Prostate gland (tissue), 2 donors: ENCODE data around the gene TNS1. TPM values are rescaled to one million over a fixed set of nuclear protein-coding genes. Genes with fewer than 3 reads are reported as not detected.

Experiments used
- DNase-seq: peaks from one replicate; pipeline ENCODE4 v3.0.0-alpha.2; 2019; ENCODE audit warnings: low spot score
- H3K27ac ChIP-seq, 2 donors: fragments of 200-600 bp; sonication (generic); 2 replicates each; pipeline ENCODE4 v1.5.1; 2017 to 2019
- H3K27me3 ChIP-seq: fragments of 200-600 bp; sonication (generic); replicated peaks from 2 replicates; pipeline ENCODE4 v1.5.1; 2019; ENCODE audit not compliant: insufficient read depth
- H3K36me3 ChIP-seq, 2 donors: fragments of 200-600 bp; sonication (generic); 1 replicate in 1 of 2; 2 replicates in 1 of 2; pipeline versions ENCODE4 v1.5.1 to v1.8.1; 2017 to 2019
- H3K4me1 ChIP-seq: fragments of 200-600 bp; sonication (generic); replicated peaks from 2 replicates; pipeline ENCODE4 v1.5.1; 2019
- H3K4me3 ChIP-seq, 2 donors: fragments of 200-600 bp; sonication (generic); 2 replicates each; pipeline ENCODE4 v1.5.1; 2017 to 2019
- H3K9me3 ChIP-seq: fragments of 200-600 bp; sonication (generic); 2 replicates; pipeline ENCODE4 v1.5.1; 2017
- POLR2A ChIP-seq: fragments of 450-650 bp; IDR thresholded peaks from one replicate; pipeline ENCODE4 v1.6.1; 2016; ENCODE audit warnings: antibody characterized with exemption, mild to moderate bottlenecking
- POLR2AphosphoS5 ChIP-seq: sonication (generic); formaldehyde crosslinking; IDR thresholded peaks from one replicate; pipeline ENCODE4 v1.6.1; 2017; ENCODE audit warnings: antibody characterized with exemption
- WGBS: methylation state at CpG from one replicate; pipeline ENCODE4 v1.1.5; 2018; 5-methylcytosine and 5-hydroxymethylcytosine counted together
- intact Hi-C: fragments of 100-400 bp; cut with DNase I; formaldehyde crosslinking; loops from one replicate; pipeline ENCODE4 v1.14.2; 2022
- total RNA-seq, 2 donors: library from RNA; depleted of rRNA; stranded (reverse); fragments of >200 nt; gene quantifications; one replicate each; pipeline ENCODE4 v1.1.0, GENCODE V29; 2016
- TF ChIP-seq, protein P1 (sequence below), 4 experiments: fragments of 200-600 bp in 2 of 4; fragments of 450-650 bp in 2 of 4; sonication (generic) in 2 of 4; IDR thresholded peaks; 1 replicate in 3 of 4; 2 replicates in 1 of 4; pipeline ENCODE4 v1.5.1; 2016 to 2019; ENCODE audit warnings: antibody characterized with exemption in 4 of 4, mild to moderate bottlenecking in 2 of 4, moderate library complexity in 2 of 4

Gene TNS1
- total RNA-seq, 2 donors from 2014 or later: 238 to 659 TPM

DNA sequence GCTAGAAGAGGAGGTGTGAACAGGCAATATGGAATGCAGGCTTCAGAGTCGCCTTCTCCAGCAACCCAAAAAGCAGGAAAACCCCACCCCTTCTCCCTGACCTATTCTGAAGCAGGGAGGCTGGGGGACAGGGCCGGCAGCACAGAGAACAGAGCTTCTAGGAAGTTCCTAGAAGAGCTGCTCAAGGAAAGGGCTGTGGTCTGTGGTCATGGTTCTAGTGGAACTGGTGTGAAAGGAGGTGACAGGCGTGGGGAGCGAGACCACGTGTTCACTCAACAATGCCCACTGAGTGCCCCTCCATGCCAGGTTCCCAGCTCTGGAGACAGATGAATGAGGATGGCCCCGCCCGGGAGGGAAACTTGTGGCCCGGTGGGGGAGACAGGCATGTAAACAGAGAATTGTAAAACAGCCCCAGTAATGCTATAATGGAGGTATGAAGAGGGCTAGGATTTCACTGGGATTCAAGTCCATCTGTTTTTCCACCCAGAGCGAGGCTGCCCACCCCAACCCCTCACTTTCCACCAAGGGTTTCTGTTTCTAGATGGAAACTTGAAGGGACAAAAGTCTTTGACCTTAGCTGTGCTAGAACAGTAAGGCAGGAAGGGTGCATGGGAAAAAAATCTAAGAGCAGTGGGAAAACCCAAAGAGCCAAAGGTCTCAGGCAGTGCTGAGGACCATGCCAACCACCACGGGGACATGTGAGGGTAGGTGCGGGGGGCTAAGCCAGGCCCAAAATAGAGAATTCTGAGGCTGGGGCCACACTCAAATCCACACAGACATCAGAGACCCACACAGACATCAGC lies 71.8 kb downstream of the TNS1 start:
- H3K27me3 ChIP-seq: no peaks in the 10 kb centered on the region
- TF ChIP-seq POLR2A: no peak
- TF ChIP-seq, protein P1, sequence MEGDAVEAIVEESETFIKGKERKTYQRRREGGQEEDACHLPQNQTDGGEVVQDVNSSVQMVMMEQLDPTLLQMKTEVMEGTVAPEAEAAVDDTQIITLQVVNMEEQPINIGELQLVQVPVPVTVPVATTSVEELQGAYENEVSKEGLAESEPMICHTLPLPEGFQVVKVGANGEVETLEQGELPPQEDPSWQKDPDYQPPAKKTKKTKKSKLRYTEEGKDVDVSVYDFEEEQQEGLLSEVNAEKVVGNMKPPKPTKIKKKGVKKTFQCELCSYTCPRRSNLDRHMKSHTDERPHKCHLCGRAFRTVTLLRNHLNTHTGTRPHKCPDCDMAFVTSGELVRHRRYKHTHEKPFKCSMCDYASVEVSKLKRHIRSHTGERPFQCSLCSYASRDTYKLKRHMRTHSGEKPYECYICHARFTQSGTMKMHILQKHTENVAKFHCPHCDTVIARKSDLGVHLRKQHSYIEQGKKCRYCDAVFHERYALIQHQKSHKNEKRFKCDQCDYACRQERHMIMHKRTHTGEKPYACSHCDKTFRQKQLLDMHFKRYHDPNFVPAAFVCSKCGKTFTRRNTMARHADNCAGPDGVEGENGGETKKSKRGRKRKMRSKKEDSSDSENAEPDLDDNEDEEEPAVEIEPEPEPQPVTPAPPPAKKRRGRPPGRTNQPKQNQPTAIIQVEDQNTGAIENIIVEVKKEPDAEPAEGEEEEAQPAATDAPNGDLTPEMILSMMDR (IDR thresholded peaks at IDR 0.05): no peak
- peaks cover 31% of the 10 kb centered on the region for H3K4me1 ChIP-seq
- DNase-seq: no peak
- no peaks in the 10 kb centered on the region for H3K9me3 ChIP-seq
- H3K27ac ChIP-seq: peak overlapping the region; percentile 91 to 92
- intact Hi-C loops: no loop called here
- 61% methylated on average over 11 of the region's 11 CpGs for WGBS
- no peak overlapping the region for H3K4me3 ChIP-seq
- no peaks in the 10 kb centered on the region for H3K36me3 ChIP-seq

DNA sequence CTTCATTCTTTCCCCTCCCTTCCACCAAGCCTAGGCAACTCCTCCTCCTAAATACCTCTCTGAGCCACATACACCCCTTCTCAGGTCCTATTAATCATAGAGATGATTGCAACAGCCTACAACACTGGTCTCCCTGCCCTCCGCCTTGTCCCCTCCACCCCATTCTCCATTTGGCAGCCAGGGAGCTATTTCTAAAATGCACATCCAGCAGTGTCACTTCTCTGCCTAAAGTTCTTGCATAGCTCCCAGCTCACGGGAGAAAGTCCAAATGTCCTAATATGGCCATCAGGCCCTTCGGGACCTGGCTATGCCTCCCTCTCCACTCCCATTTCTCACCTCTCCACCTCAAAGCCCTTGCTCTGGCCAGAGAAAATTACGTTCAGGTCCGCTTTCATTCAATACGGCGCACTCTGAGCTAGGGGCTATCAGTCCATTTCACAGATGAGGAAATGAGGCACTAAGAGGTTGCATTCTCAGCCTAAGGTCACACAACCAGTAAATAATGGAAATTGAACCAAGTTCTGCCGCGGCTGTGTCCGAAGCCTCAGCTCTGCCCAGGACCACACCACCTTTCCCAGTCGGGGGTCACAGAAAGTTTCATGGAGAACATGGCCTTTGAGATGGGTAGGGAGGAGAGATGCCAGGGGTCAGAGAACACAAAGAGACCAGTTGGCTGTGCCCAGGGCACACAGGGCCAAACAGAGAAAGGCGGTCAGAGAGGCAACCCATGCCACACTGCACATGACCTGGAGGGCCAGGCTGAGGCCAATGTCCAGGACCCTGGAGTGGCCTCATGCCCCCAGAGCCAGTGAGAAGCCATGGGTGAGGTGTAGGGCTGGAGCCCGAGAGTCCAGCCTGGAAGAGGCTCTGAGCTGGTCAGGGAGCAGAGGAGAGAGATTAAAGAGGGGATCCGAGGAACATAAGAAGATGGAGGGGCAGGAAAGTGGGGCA lies 72.8 kb downstream of the TNS1 start:
- H3K4me3 ChIP-seq: no peak overlapping the region
- intact Hi-C loops: no loop called here
- H3K27me3 ChIP-seq: no peaks in the 10 kb centered on the region
- TF ChIP-seq POLR2A (peak; percentile 28), POLR2AphosphoS5 (peak; percentile 90)
- TF ChIP-seq, protein P1 (IDR thresholded peaks at IDR 0.05): peak in 1 of 4 experiments; percentile 13
- peak overlapping the region; percentile 91 to 92 for H3K27ac ChIP-seq
- peak; percentile 77 for DNase-seq
- WGBS: 57% methylated on average over 14 of the region's 14 CpGs
- H3K4me1 ChIP-seq: peaks cover 31% of the 10 kb centered on the region
- no peaks in the 10 kb centered on the region for H3K9me3 ChIP-seq
- H3K36me3 ChIP-seq: no peaks in the 10 kb centered on the region

DNA sequence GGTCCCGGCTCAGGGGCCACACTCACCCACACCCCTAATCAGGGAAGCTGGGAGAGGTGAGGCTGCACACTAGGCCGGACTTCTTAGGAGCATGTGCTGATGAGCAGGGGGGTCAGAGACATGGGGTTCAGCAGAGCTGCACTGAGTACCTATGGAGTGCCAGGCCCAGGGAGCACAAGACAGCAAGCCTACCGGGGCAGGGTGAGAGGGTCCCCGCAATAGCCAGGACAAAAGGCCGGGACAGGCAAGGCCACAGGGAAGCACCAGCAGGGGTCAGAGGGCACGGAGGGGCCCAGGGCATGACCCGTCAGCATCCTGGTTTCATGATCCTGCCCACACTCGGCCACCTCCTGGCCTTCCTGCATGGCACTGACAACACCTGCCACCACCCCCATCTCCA lies 73.5 kb downstream of the TNS1 start:
- Histone ChIP-seq H3K27me3 (no peaks in the 10 kb centered on the region), H3K4me1 (peaks cover 26% of the 10 kb centered on the region), H3K27ac (peak overlapping the region; percentile 91 to 92), H3K36me3 (no peaks in the 10 kb centered on the region), H3K9me3 (no peaks in the 10 kb centered on the region), H3K4me3 (no peak overlapping the region)
- intact Hi-C loops: no loop called here
- DNase-seq: no peak
- TF ChIP-seq POLR2A: no peak
- TF ChIP-seq POLR2AphosphoS5: no peak
- TF ChIP-seq, protein P1 (IDR thresholded peaks at IDR 0.05): no peak
- 66% methylated on average over 8 of the region's 8 CpGs for WGBS

DNA sequence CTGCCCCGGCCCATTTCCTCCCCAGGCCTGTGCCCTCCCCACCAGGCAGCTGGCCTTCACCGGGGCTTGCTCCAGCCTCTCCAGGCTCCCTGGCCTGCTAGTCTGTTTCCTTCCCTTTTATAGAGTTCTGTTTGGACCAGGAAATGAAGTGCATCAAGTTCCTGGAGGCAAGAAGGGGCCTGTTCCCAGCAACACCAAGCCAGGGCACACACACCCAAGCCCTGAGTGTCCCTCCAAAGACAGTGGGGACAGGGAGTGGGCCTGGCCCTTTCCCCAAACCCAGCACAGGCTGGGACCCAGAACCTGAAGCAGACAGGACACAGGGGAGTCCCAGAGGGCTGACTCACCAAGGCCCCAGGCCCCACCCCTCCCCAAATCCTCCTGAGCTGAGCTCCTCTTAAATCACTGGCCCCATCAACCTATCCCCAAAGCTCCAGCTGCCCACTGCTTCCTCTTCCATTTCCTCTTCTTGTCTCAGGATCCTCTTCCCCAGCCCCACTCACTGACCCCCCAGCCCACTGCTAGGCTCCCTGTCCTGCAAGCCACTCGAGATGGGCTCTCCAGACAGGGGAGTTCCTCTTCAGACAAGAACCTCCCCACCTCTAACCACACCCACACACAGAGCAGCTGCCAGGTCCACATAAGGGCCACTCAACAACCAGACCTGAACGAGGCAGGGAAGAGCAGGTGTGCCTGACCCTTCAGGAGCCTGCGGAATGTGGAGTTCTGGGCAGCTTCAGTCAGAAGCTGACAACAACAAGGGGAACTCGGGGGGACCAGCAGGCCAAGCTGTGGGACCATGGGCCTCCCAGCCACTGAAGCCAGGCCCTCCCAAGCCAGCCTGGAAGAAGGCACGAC lies 74.2 kb downstream of the TNS1 start:
- TF ChIP-seq POLR2A (peak; percentile 80), POLR2AphosphoS5 (peak; percentile 89)
- TF ChIP-seq, protein P1 (IDR thresholded peaks at IDR 0.05): no peak
- no peaks in the 10 kb centered on the region for H3K36me3 ChIP-seq
- no peaks in the 10 kb centered on the region for H3K9me3 ChIP-seq
- 37% methylated on average over 7 of the region's 7 CpGs for WGBS
- intact Hi-C loops: no loop called here
- DNase-seq: peak; percentile 72
- no peak overlapping the region for H3K4me3 ChIP-seq
- peaks cover 19% of the 10 kb centered on the region for H3K4me1 ChIP-seq
- H3K27me3 ChIP-seq: no peaks in the 10 kb centered on the region
- peak overlapping the region; percentile 91 to 92 for H3K27ac ChIP-seq
